Fibroblast of lung (primary cell): ENCODE data around the gene SYT9. TPM values are rescaled to one million over a fixed set of nuclear protein-coding genes. Genes with fewer than 3 reads are reported as not detected.

ENCODE experiments used
- DNase-seq, 2 donors: peaks; one replicate each; pipeline versions ENCODE4 v3.0.0 to v3.0.0-alpha.2; 2010; ENCODE audit warnings: low read depth in 2 of 2
- H2AFZ ChIP-seq: 2 replicates; pipeline ENCODE4 v1.5.1; 2012; ENCODE audit warnings: low read length, control low read depth, inconsistent platforms
- H3K27ac ChIP-seq: 2 replicates; pipeline ENCODE4 v1.5.1; 2011; ENCODE audit warnings: low read length, control low read depth; ENCODE audit not compliant: insufficient read depth
- H3K27me3 ChIP-seq: 2 replicates; pipeline ENCODE4 v1.5.1; 2011; ENCODE audit warnings: mild to moderate bottlenecking, low read length; ENCODE audit not compliant: control insufficient read depth, insufficient read depth
- H3K36me3 ChIP-seq: 2 replicates; pipeline ENCODE4 v1.5.1; 2011; ENCODE audit warnings: low read length; ENCODE audit not compliant: control insufficient read depth, insufficient read depth
- H3K4me1 ChIP-seq: 2 replicates; pipeline ENCODE4 v1.5.1; 2011; ENCODE audit warnings: low read length; ENCODE audit not compliant: control insufficient read depth, insufficient read depth; ENCODE audit errors: extremely low read depth
- H3K4me2 ChIP-seq: 2 replicates; pipeline ENCODE4 v1.5.1; 2011; ENCODE audit warnings: low read length, control low read depth; ENCODE audit not compliant: insufficient read depth; ENCODE audit errors: extremely low read depth
- H3K4me3 ChIP-seq, 4 experiments: fragments of 200-600 bp in 1 of 4; sonication (generic) in 1 of 4; replicated peaks in 1 of 4; 2 replicates each; pipeline ENCODE4 v1.5.1; 2011 to 2016; ENCODE audit warnings: low read length in 4 of 4, low read depth in 3 of 4, mild to moderate bottlenecking in 3 of 4, control low read depth in 2 of 4, inconsistent platforms in 1 of 4, mixed read lengths in 1 of 4; ENCODE audit not compliant: insufficient read depth in 1 of 4; ENCODE audit errors: control extremely low read depth in 1 of 4
- H3K79me2 ChIP-seq: 2 replicates; pipeline ENCODE4 v1.5.1; 2012; ENCODE audit warnings: mild to moderate bottlenecking, low read length, inconsistent platforms; ENCODE audit not compliant: control insufficient read depth, insufficient read depth
- H3K9ac ChIP-seq: 2 replicates; pipeline ENCODE4 v1.5.1; 2011; ENCODE audit warnings: mild to moderate bottlenecking, low read length, control low read depth; ENCODE audit not compliant: insufficient read depth
- H3K9me3 ChIP-seq: 2 replicates; pipeline ENCODE4 v1.5.1; 2012; ENCODE audit warnings: low read depth, low read length; ENCODE audit not compliant: control insufficient read depth, insufficient read depth
- H4K20me1 ChIP-seq: 2 replicates; pipeline ENCODE4 v1.5.1; 2011; ENCODE audit warnings: low read length; ENCODE audit not compliant: control insufficient read depth, insufficient read depth; ENCODE audit errors: extremely low read depth
- CTCF ChIP-seq, 2 donors: IDR thresholded peaks in 1 of 2; conservative IDR thresholded peaks in 1 of 2; 1 replicate in 1 of 2; 2 replicates in 1 of 2; pipeline ENCODE4 v1.5.1; 2011 to 2012; ENCODE audit warnings: low read length in 2 of 2, control low read depth in 1 of 2, inconsistent platforms in 1 of 2, low read depth in 1 of 2, mild to moderate bottlenecking in 1 of 2
- EZH2 ChIP-seq: IDR thresholded peaks from 2 replicates; pipeline ENCODE4 v1.5.1; 2012; ENCODE audit warnings: low read length, control low read depth, mild to moderate bottlenecking; ENCODE audit errors: missing control alignments
- polyA plus RNA-seq, 2 donors: library from polyadenylated mRNA; depleted of rRNA in 1 of 2; stranded (reverse) in 1 of 2; unstranded in 1 of 2; fragments of >200 nt; gene quantifications; 2 replicates each; pipeline ENCODE4 v1.2.1, GENCODE V29; 2011 to 2012; ENCODE audit warnings: missing spikeins in 1 of 2
- total RNA-seq: library from RNA; depleted of rRNA; stranded (reverse); fragments of >200 nt; gene quantifications from 2 replicates; pipeline ENCODE4 v1.2.1, GENCODE V29; 2014

Gene SYT9
- total and polyA plus RNA-seq, 2 donors (not counting 1 experiment from before 2014, with no cell fraction given) = not detected

- H3K4me3 ChIP-seq = no peak overlapping the region
- no peaks in the 10 kb centered on the region for H3K79me2 ChIP-seq
- H3K9ac ChIP-seq = no peak overlapping the region
- H3K27me3 ChIP-seq = no peaks in the 10 kb centered on the region
- no peaks in the 10 kb centered on the region for H3K9me3 ChIP-seq
- no peaks in the 10 kb centered on the region for H4K20me1 ChIP-seq
- no peaks in the 10 kb centered on the region for H3K36me3 ChIP-seq
- no peak overlapping the region for H3K27ac ChIP-seq
- H3K4me1 ChIP-seq = no peaks in the 10 kb centered on the region
- H2AFZ ChIP-seq = no peak overlapping the region
- DNase-seq = peak in 1 of 2 donors; percentile 4
- TF ChIP-seq CTCF (conservative IDR thresholded peaks at IDR 0.05 in 1 of 2, IDR thresholded peaks at IDR 0.05 in 1 of 2; ENCODE audit: low read depth in 1 of 2, low read length in 2 of 2) (no peak), EZH2 (no peak)
- H3K4me2 ChIP-seq = no peak overlapping the region
Measured at GRCh38 chr11:7421136-7421535, 169.4 kb downstream of the SYT9 start.

GRCh38 chr11:7422544-7423331 is 171.0 kb downstream of the SYT9 start:
- TF ChIP-seq CTCF (conservative IDR thresholded peaks at IDR 0.05 in 1 of 2, IDR thresholded peaks at IDR 0.05 in 1 of 2; ENCODE audit: low read depth in 1 of 2, low read length in 2 of 2) (no peak), EZH2 (no peak)
- no peaks in the 10 kb centered on the region for H3K4me1 ChIP-seq
- H3K4me3 ChIP-seq = no peak overlapping the region
- no peaks in the 10 kb centered on the region for H4K20me1 ChIP-seq
- no peak overlapping the region for H3K27ac ChIP-seq
- no peaks in the 10 kb centered on the region for H3K36me3 ChIP-seq
- no peak overlapping the region for H2AFZ ChIP-seq
- no peak overlapping the region for H3K4me2 ChIP-seq
- no peaks in the 10 kb centered on the region for H3K9me3 ChIP-seq
- no peak overlapping the region for H3K9ac ChIP-seq
- H3K79me2 ChIP-seq = no peaks in the 10 kb centered on the region
- H3K27me3 ChIP-seq = no peaks in the 10 kb centered on the region
- no peak for DNase-seq

DNA sequence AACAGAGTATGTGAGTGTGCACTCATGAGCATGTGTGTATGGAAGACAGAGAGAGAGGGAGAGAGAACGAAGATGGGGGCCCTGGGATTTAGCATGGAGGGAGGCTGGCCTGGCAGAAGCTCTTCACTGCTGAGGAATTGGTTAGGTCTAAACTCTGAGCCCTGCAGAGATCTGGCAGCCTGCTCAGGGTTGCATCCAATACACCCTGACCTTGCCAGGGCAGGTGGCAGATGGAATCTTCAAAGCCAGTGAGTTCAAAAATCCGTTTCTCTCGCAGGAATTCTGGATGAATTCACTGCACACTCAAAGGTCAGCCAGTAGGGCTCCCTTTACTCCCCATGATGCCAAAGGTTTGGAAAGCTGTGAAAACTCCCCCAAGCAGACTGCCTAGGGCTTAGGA is 172.2 kb downstream of the SYT9 start:
- no peak for DNase-seq
- no peaks in the 10 kb centered on the region for H3K79me2 ChIP-seq
- no peak for TF ChIP-seq CTCF (conservative IDR thresholded peaks at IDR 0.05 in 1 of 2, IDR thresholded peaks at IDR 0.05 in 1 of 2; ENCODE audit: low read depth in 1 of 2, low read length in 2 of 2)
- no peak for TF ChIP-seq EZH2

More for the DNA sequence above, 172.2 kb downstream of the SYT9 start:
- Histone ChIP-seq H3K36me3 (no peaks in the 10 kb centered on the region), H3K4me2 (no peak overlapping the region), H3K27me3 (no peaks in the 10 kb centered on the region), H3K4me1 (no peaks in the 10 kb centered on the region), H3K27ac (no peak overlapping the region), H2AFZ (no peak overlapping the region), H4K20me1 (no peaks in the 10 kb centered on the region), H3K9me3 (no peaks in the 10 kb centered on the region), H3K4me3 (no peak overlapping the region), H3K9ac (no peak overlapping the region)
